CD14-positive monocyte (primary cell): Measurements from ENCODE around the gene BCL2L12. TPM values are rescaled to one million over a fixed set of nuclear protein-coding genes. Genes with fewer than 3 reads are reported as not detected.
A peak's percentile ranks its signal among the peaks of the same experiment; 100 is the strongest.

ENCODE experiments used
- DNase-seq, 3 donors: peaks; one replicate each; pipeline ENCODE4 v3.0.0-alpha.2; 2011 to 2022
- H2AFZ ChIP-seq: 2 replicates; pipeline ENCODE4 v1.6.0; 2012; ENCODE audit warnings: mild to moderate bottlenecking, low read depth, low read length, inconsistent platforms; ENCODE audit not compliant: insufficient read depth, poor library complexity, severe bottlenecking
- H3K27ac ChIP-seq, 2 donors: 1 replicate in 1 of 2; 2 replicates in 1 of 2; pipeline ENCODE4 v1.5.1; 2012 to 2013; ENCODE audit warnings: low read length in 2 of 2, control low read depth in 1 of 2, inconsistent platforms in 1 of 2, low read depth in 1 of 2, mild to moderate bottlenecking in 1 of 2
- H3K27me3 ChIP-seq, 2 donors: one replicate each; pipeline versions ENCODE4 v1.6.0 to v1.6.1; 2011 to 2013; ENCODE audit warnings: low read length in 2 of 2; ENCODE audit not compliant: control insufficient read depth in 2 of 2, insufficient read depth in 2 of 2
- H3K36me3 ChIP-seq, 2 donors: replicated peaks in 1 of 2; 1 replicate in 1 of 2; 2 replicates in 1 of 2; pipeline versions ENCODE4 v1.5.1 to v1.6.1; 2012 to 2013; ENCODE audit warnings: low read length in 2 of 2, control low read depth in 1 of 2, inconsistent platforms in 1 of 2, mild to moderate bottlenecking in 1 of 2; ENCODE audit not compliant: insufficient read depth in 2 of 2, control insufficient read depth in 1 of 2
- H3K4me1 ChIP-seq, 2 donors: 1 replicate in 1 of 2; 2 replicates in 1 of 2; pipeline versions ENCODE4 v1.5.1 to v1.6.1; 2012 to 2013; ENCODE audit warnings: low read length in 2 of 2, control low read depth in 1 of 2, inconsistent platforms in 1 of 2, mild to moderate bottlenecking in 1 of 2, moderate library complexity in 1 of 2; ENCODE audit not compliant: insufficient read depth in 2 of 2, control insufficient read depth in 1 of 2
- H3K4me2 ChIP-seq: replicated peaks from 2 replicates; pipeline ENCODE3; 2012; ENCODE audit warnings: low read length, moderate library complexity, mild to moderate bottlenecking; ENCODE audit not compliant: poor library complexity, severe bottlenecking; ENCODE audit errors: extremely low read depth
- H3K4me3 ChIP-seq, 3 experiments: fragments of 200-600 bp in 1 of 3; sonication (generic) in 1 of 3; replicated peaks in 1 of 3; 1 replicate in 2 of 3; 2 replicates in 1 of 3; pipeline ENCODE4 v1.5.1; 2011 to 2013; ENCODE audit warnings: low read length in 3 of 3, mild to moderate bottlenecking in 3 of 3, control low read depth in 2 of 3, low read depth in 2 of 3, inconsistent platforms in 1 of 3, moderate library complexity in 1 of 3
- H3K79me2 ChIP-seq: 2 replicates; pipeline ENCODE4 v1.6.0; 2012; ENCODE audit warnings: mild to moderate bottlenecking, control low read depth, inconsistent platforms, low read length, moderate library complexity; ENCODE audit not compliant: insufficient read depth
- H3K9ac ChIP-seq: 2 replicates; pipeline ENCODE4 v1.6.0; 2017; ENCODE audit warnings: low read length, mild to moderate bottlenecking; ENCODE audit not compliant: insufficient read depth, poor library complexity, severe bottlenecking
- H3K9me3 ChIP-seq, 2 donors: replicated peaks in 1 of 2; 1 replicate in 1 of 2; 2 replicates in 1 of 2; pipeline versions ENCODE4 v1.5.1 to v1.6.1; 2012 to 2013; ENCODE audit warnings: low read length in 2 of 2, control low read depth in 1 of 2; ENCODE audit not compliant: control insufficient read depth in 1 of 2, insufficient read depth in 1 of 2
- H4K20me1 ChIP-seq: 2 replicates; pipeline ENCODE4 v1.6.0; 2012; ENCODE audit warnings: mild to moderate bottlenecking, low read length, control low read depth, moderate library complexity; ENCODE audit not compliant: insufficient read depth
- H3K27ac Mint-ChIP-seq, 7 donors: one replicate each; pipeline ENCODE4 v1.8.0; 2020; ENCODE audit warnings: mild to moderate bottlenecking in 7 of 7, mixed read lengths in 7 of 7, moderate library complexity in 6 of 7, inconsistent platforms in 2 of 7
- H3K27me3 Mint-ChIP-seq, 3 donors: one replicate each; pipeline ENCODE4 v1.8.0; 2021 to 2022; ENCODE audit warnings: low read depth in 3 of 3, mild to moderate bottlenecking in 3 of 3, mixed read lengths in 3 of 3, moderate library complexity in 3 of 3, inconsistent platforms in 1 of 3
- H3K36me3 Mint-ChIP-seq, 2 donors: one replicate each; pipeline ENCODE4 v1.8.0; 2020; ENCODE audit warnings: mixed read lengths in 2 of 2, inconsistent platforms in 1 of 2, mild to moderate bottlenecking in 1 of 2
- H3K4me1 Mint-ChIP-seq: one replicate; pipeline ENCODE4 v1.8.0; 2020; ENCODE audit warnings: mild to moderate bottlenecking, mixed read lengths
- H3K4me3 Mint-ChIP-seq, 2 donors: one replicate each; pipeline ENCODE4 v1.8.0; 2020; ENCODE audit warnings: mild to moderate bottlenecking in 2 of 2, mixed read lengths in 2 of 2, moderate library complexity in 1 of 2
- H3K9me3 Mint-ChIP-seq, 7 donors: one replicate each; pipeline ENCODE4 v1.8.0; 2020 to 2022; ENCODE audit warnings: mixed read lengths in 7 of 7, mild to moderate bottlenecking in 6 of 7, moderate library complexity in 6 of 7, inconsistent platforms in 2 of 7
- WGBS: methylation state at CpG from one replicate; pipeline ENCODE4 v1.1.5; 2013; ENCODE audit warnings: missing lambda C conversion rate; ENCODE audit not compliant: insufficient coverage; 5-methylcytosine and 5-hydroxymethylcytosine counted together
- intact Hi-C, 2 donors: fragments of 100-400 bp; cut with micrococcal nuclease; formaldehyde crosslinking; loops; one replicate each; pipeline versions ENCODE4 v1.15.0 to v1.15.1; 2023
- polyA plus RNA-seq, 3 donors: library from polyadenylated mRNA; depleted of rRNA in 1 of 3; unstranded in 2 of 3; stranded (reverse) in 1 of 3; fragments of 300-500 nt in 2 of 3; fragments of >200 nt in 1 of 3; fragmentation: Illumina TruSeq in 2 of 3; gene quantifications; 1 replicate in 2 of 3; 2 replicates in 1 of 3; pipeline ENCODE4 v1.2.3, GENCODE V29; 2012 to 2021
- TF ChIP-seq, protein P1 (sequence below): fragments of 200-600 bp; IDR thresholded peaks from one replicate; pipeline ENCODE4 v1.8.0; 2022; ENCODE audit warnings: antibody characterized with exemption, mild to moderate bottlenecking

Gene BCL2L12
- polyA plus RNA-seq, 3 donors = 5.7 to 10.3 (median 8.6) TPM

DNA sequence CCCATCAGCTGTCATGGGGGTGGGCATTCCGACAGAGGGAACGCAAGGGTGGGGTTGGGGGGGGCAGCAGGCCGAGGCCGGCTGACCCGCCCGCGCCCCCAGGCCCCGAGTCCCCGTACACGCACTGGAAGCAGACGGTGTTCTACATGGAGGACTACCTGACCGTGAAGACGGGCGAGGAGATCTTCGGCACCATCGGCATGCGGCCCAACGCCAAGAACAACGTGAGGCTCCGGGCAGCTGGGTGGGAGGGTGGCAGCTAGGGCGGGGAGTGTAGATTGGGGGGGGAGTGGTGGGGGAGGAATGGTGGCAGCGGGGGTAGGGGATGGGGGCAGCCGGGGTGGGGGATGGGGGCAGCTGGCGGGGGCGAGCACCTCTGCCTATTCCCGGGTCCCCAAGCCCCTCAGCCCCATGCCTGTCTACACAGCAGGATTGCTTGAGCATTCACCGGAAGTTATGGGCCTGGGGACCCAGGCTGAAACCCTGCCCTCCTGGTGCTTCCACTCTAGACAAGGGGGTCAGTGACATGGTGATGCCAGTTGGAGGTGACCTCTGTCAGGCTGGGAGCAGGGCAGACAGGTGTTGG lies 20.9 kb downstream of the BCL2L12 start:
- H3K27ac Mint-ChIP-seq = peak overlapping the region in 1 of 7 donors; percentile 66
- H3K27me3 Mint-ChIP-seq = peaks cover 33 to 34% (median 33%) of the 10 kb centered on the region in 3 donors
- no peak for DNase-seq
- Histone ChIP-seq H2AFZ (no peak overlapping the region), H4K20me1 (peaks cover 5% of the 10 kb centered on the region), H3K4me2 (no peak overlapping the region), H3K27ac (no peak overlapping the region), H3K4me3 (no peak overlapping the region), H3K27me3 (peaks cover 15 to 27% of the 10 kb centered on the region in 2 donors), H3K79me2 (no peaks in the 10 kb centered on the region), H3K9ac (no peak overlapping the region), H3K9me3 (peaks cover 0 to 9% of the 10 kb centered on the region in 2 donors), H3K4me1 (peaks cover 29 to 34% of the 10 kb centered on the region in 2 donors), H3K36me3 (peaks cover 33 to 47% of the 10 kb centered on the region in 2 donors)
- 98% methylated on average over 13 of the region's 27 CpGs for WGBS
- H3K4me1 Mint-ChIP-seq = peaks cover 31% of the 10 kb centered on the region
- TF ChIP-seq, protein P1, sequence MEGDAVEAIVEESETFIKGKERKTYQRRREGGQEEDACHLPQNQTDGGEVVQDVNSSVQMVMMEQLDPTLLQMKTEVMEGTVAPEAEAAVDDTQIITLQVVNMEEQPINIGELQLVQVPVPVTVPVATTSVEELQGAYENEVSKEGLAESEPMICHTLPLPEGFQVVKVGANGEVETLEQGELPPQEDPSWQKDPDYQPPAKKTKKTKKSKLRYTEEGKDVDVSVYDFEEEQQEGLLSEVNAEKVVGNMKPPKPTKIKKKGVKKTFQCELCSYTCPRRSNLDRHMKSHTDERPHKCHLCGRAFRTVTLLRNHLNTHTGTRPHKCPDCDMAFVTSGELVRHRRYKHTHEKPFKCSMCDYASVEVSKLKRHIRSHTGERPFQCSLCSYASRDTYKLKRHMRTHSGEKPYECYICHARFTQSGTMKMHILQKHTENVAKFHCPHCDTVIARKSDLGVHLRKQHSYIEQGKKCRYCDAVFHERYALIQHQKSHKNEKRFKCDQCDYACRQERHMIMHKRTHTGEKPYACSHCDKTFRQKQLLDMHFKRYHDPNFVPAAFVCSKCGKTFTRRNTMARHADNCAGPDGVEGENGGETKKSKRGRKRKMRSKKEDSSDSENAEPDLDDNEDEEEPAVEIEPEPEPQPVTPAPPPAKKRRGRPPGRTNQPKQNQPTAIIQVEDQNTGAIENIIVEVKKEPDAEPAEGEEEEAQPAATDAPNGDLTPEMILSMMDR = no peak
- peaks cover 0 to 14% (median 8%) of the 10 kb centered on the region in 7 donors for H3K9me3 Mint-ChIP-seq
- no peak overlapping the region for H3K4me3 Mint-ChIP-seq
- intact Hi-C loops = no loop called here
- peaks cover 65 to 76% of the 10 kb centered on the region in 2 donors for H3K36me3 Mint-ChIP-seq

DNA sequence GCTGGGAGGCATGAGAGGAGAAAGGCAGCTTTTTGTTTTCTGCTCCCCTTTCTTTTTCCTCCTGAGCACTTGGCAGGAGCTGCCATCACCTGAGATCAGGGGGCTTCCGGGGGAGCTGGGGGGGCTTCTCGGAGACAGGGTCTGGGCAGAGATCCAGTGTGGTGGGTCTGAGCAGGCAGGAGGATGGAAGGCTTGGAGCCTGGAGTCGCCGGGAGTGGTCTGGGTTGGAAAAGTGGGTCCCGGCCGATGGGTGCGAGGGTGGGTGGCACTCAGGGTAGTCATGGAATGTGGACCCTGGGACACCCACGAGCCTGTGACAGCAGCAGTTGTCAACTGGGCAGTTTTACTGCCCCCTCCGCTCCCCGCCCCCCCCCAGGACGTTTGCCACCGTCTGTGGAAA lies 21.4 kb downstream of the BCL2L12 start:
- Histone ChIP-seq H3K9me3 (peaks cover 0 to 11% of the 10 kb centered on the region in 2 donors), H3K4me2 (no peak overlapping the region), H3K9ac (no peak overlapping the region), H3K4me3 (no peak overlapping the region), H4K20me1 (peaks cover 5% of the 10 kb centered on the region), H3K36me3 (peaks cover 28 to 42% of the 10 kb centered on the region in 2 donors), H3K4me1 (peaks cover 29 to 34% of the 10 kb centered on the region in 2 donors), H3K79me2 (no peaks in the 10 kb centered on the region), H3K27me3 (peaks cover 17 to 33% of the 10 kb centered on the region in 2 donors), H2AFZ (no peak overlapping the region), H3K27ac (no peak overlapping the region)
- Mint-ChIP-seq H3K36me3 (peaks cover 61 to 70% of the 10 kb centered on the region in 2 donors), H3K4me1 (peaks cover 32% of the 10 kb centered on the region), H3K4me3 (no peak overlapping the region), H3K9me3 (peaks cover 0 to 14% (median 8%) of the 10 kb centered on the region in 7 donors), H3K27me3 (peaks cover 38 to 40% (median 38%) of the 10 kb centered on the region in 3 donors), H3K27ac (peak overlapping the region in 2 of 7 donors; percentile 54 to 59)
- 77% methylated on average over 7 of the region's 12 CpGs for WGBS
- intact Hi-C loops = no loop called here
- no peak for DNase-seq
- TF ChIP-seq, protein P1 = no peak
